OCI-LY1 (cell line): ENCODE results near the gene LSM10.

Experiments
- H2AFZ ChIP-seq: fragments of 200-600 bp; sonication (generic), shearing (Covaris generic); 2 replicates; pipeline ENCODE4 v1.6.0; 2014; ENCODE audit warnings: antibody characterized with exemption, mild to moderate bottlenecking, low read length
- H3F3A ChIP-seq: fragments of 200-600 bp; sonication (generic), shearing (Covaris generic); 2 replicates; pipeline ENCODE4 v1.6.0; 2014; ENCODE audit warnings: mild to moderate bottlenecking, antibody characterized with exemption, low read length, moderate library complexity; ENCODE audit not compliant: insufficient read depth
- H3K27ac ChIP-seq: fragments of 200-600 bp; sonication (generic); 2 replicates; pipeline ENCODE4 v1.5.1; 2014; ENCODE audit warnings: low read length, mixed run types, mild to moderate bottlenecking, low read depth; ENCODE audit not compliant: poor library complexity, severe bottlenecking
- H3K27me3 ChIP-seq: fragments of 200-600 bp; sonication (generic); 2 replicates; pipeline ENCODE4 v1.6.0; 2014; ENCODE audit warnings: antibody characterized with exemption, mild to moderate bottlenecking, low read length, moderate library complexity; ENCODE audit not compliant: insufficient read depth
- H3K36me3 ChIP-seq: fragments of 200-600 bp; sonication (generic); 2 replicates; pipeline ENCODE4 v1.6.1; 2014; ENCODE audit warnings: mild to moderate bottlenecking, antibody characterized with exemption, low read length, moderate library complexity, mixed read lengths; ENCODE audit not compliant: insufficient read depth
- H3K4me1 ChIP-seq: fragments of 200-600 bp; sonication (generic); 2 replicates; pipeline ENCODE4 v1.5.1; 2014; ENCODE audit warnings: mild to moderate bottlenecking, low read length, moderate library complexity; ENCODE audit not compliant: insufficient read depth, severe bottlenecking
- H3K4me2 ChIP-seq: fragments of 200-600 bp; sonication (generic), shearing (Covaris generic); 2 replicates; pipeline ENCODE4 v1.6.1; 2014; ENCODE audit warnings: low read length
- H3K4me3 ChIP-seq: fragments of 200-600 bp; sonication (generic); 2 replicates; pipeline ENCODE4 v1.5.1; 2014; ENCODE audit warnings: low read length, low read depth, mild to moderate bottlenecking, mixed read lengths; ENCODE audit not compliant: poor library complexity, severe bottlenecking
- H3K79me2 ChIP-seq: fragments of 200-600 bp; shearing (Covaris generic); 2 replicates; pipeline ENCODE4 v1.6.1; 2016; ENCODE audit warnings: mixed run types, low read length, mixed read lengths; ENCODE audit not compliant: insufficient read depth
- H3K9ac ChIP-seq: fragments of 200-600 bp; sonication (generic), shearing (Covaris generic); 2 replicates; pipeline ENCODE4 v1.6.1; 2014; ENCODE audit warnings: mild to moderate bottlenecking, low read length, mixed read lengths
- H3K9me2 ChIP-seq: fragments of 200-600 bp; sonication (generic), shearing (Covaris generic); 2 replicates; pipeline ENCODE4 v1.6.1; 2014; ENCODE audit warnings: low read depth, mild to moderate bottlenecking, low read length, mixed read lengths
- H3K9me3 ChIP-seq: fragments of 200-600 bp; shearing (Covaris generic); 2 replicates; pipeline ENCODE4 v1.6.1; 2014; ENCODE audit warnings: low read length, mixed read lengths
- H4K20me1 ChIP-seq: fragments of 200-600 bp; sonication (generic), shearing (Covaris generic); 2 replicates; pipeline ENCODE4 v1.6.0; 2016; ENCODE audit warnings: mild to moderate bottlenecking, low read length; ENCODE audit not compliant: insufficient read depth
- EZH2 ChIP-seq: fragments of 200-600 bp; sonication (generic), shearing (Covaris generic); IDR thresholded peaks from 2 replicates; pipeline ENCODE4 v1.8.0; 2017; ENCODE audit warnings: borderline replicate concordance, mixed run types, mild to moderate bottlenecking, antibody characterized with exemption, low read length, moderate library complexity, mixed read lengths
- TF ChIP-seq, protein P1 (sequence below): fragments of 200-600 bp; sonication (generic), shearing (Covaris generic); IDR thresholded peaks from 2 replicates; pipeline ENCODE4 v1.5.1; 2017; ENCODE audit warnings: mild to moderate bottlenecking, antibody characterized with exemption, low read length, moderate library complexity, mixed read lengths

Gene LSM10

DNA sequence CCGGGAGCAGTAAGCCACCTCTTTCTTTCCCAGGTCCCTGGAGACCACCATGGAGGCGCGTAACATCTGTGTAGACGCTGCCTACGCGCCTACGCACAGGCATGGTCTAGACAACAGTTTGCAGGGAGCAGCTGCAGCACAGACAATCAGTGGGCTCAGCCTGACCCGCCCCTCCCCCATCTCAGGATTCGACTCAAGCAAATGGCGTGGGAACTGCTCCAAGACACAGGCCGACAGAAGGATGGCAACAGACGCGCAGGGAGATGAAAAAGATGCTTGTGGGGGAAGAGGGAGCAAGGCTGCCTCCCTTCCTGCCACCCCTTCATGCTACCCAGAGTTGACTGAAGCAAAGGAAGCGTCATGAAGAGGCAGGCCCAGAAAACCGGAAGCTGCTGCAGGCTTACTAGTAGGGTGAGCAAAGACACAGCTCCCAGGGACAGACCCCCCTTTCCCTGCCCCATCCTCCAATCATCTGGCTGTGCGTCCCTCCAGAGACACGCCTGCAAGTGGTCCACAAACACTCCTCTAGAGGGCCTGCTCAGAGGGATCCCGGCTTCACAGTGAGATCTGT, 31.5 kb downstream of the LSM10 start:
- Histone ChIP-seq H3K9me2 (no peaks in the 10 kb centered on the region), H3K27me3 (no peaks in the 10 kb centered on the region), H3K27ac (no peak overlapping the region), H3K36me3 (peaks cover 50% of the 10 kb centered on the region; the same call in 1 of the 2 replicates), H3F3A (0 out of 2 replicates have a peak, but pooled peaks cover 7% of the 10 kb centered on the region), H3K4me1 (peaks cover 22% of the 10 kb centered on the region), H3K9me3 (no peaks in the 10 kb centered on the region), H3K79me2 (peaks cover 12% of the 10 kb centered on the region), H3K9ac (no peak overlapping the region), H2AFZ (no peak overlapping the region), H4K20me1 (no peaks in the 10 kb centered on the region), H3K4me2 (no peak overlapping the region), H3K4me3 (no peak overlapping the region)
- TF ChIP-seq EZH2: no peak
- TF ChIP-seq, protein P1, sequence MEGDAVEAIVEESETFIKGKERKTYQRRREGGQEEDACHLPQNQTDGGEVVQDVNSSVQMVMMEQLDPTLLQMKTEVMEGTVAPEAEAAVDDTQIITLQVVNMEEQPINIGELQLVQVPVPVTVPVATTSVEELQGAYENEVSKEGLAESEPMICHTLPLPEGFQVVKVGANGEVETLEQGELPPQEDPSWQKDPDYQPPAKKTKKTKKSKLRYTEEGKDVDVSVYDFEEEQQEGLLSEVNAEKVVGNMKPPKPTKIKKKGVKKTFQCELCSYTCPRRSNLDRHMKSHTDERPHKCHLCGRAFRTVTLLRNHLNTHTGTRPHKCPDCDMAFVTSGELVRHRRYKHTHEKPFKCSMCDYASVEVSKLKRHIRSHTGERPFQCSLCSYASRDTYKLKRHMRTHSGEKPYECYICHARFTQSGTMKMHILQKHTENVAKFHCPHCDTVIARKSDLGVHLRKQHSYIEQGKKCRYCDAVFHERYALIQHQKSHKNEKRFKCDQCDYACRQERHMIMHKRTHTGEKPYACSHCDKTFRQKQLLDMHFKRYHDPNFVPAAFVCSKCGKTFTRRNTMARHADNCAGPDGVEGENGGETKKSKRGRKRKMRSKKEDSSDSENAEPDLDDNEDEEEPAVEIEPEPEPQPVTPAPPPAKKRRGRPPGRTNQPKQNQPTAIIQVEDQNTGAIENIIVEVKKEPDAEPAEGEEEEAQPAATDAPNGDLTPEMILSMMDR: no peak

DNA sequence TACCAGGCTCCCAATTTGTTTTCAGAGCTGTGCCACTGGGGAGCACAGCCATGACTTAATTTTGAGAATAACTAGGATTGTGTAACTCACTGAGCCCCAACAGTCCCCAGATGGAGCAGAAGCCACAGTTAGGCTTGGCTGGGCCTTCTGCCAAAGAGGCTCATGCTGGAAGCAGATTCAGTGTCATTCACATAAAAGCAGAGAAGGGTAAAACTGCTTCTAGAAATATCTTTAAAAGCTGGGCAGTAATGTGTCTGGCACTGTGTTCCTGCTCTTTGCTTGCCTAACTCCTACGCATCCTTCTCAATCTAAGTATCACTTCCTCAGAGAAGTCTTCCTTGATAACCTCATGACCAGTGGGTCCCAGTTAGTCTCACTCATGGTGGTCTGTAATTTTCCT, 32.3 kb downstream of the LSM10 start:
- Histone ChIP-seq H3K9ac (no peak overlapping the region), H3K36me3 (peaks cover 50% of the 10 kb centered on the region; the same call in 1 of the 2 replicates), H3K79me2 (peaks cover 12% of the 10 kb centered on the region), H2AFZ (no peak overlapping the region), H3F3A (0 out of 2 replicates have a peak, but pooled peaks cover 4% of the 10 kb centered on the region), H3K4me1 (peaks cover 21% of the 10 kb centered on the region), H3K4me3 (no peak overlapping the region), H3K27me3 (no peaks in the 10 kb centered on the region), H3K9me3 (no peaks in the 10 kb centered on the region), H4K20me1 (no peaks in the 10 kb centered on the region), H3K9me2 (no peaks in the 10 kb centered on the region), H3K4me2 (no peak overlapping the region), H3K27ac (no peak overlapping the region)
- TF ChIP-seq EZH2: no peak
- TF ChIP-seq, protein P1: no peak

DNA sequence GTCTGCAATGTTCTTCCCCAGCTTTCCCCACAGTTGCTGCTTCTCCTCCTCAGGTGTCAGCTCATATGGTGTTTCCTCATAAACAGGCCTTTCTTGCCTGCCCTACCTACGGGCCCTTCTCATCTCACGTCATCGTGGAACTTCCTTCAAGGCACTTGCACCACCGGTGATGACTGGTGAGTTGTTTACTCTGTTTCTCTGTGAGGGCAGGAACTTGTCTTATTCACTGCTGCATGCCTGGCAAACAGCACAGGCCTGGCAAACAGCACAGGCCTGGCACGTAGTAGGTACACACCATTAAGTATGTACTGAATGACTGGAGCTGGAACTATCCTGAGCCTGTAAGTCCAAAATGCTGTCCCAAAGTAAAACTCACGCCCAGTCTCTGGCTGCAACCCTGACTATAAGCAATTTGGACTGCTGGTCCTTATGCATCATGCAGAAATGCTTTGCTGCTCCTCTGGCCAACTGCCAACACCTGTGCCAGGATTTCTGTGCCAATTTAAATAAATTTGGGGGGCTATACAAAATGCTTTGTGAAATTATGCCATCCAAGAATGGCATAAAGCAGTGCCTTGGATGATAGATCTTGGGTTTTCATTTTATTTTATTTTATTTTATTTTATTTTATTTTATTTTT, 37.7 kb downstream of the LSM10 start:
- H3K27me3 ChIP-seq: no peaks in the 10 kb centered on the region
- peak overlapping the region; percentile 71 for H3K27ac ChIP-seq
- no peak overlapping the region for H3K4me3 ChIP-seq
- H3K79me2 ChIP-seq: no peaks in the 10 kb centered on the region
- H2AFZ ChIP-seq: no peak overlapping the region
- no peaks in the 10 kb centered on the region for H3K9me2 ChIP-seq
- H3K4me2 ChIP-seq: no peak overlapping the region; the same call in 1 of the 2 replicates
- H3K9me3 ChIP-seq: no peaks in the 10 kb centered on the region
- H3K4me1 ChIP-seq: peaks cover 20% of the 10 kb centered on the region
- H3K36me3 ChIP-seq: peaks cover 41% of the 10 kb centered on the region; the same call in 1 of the 2 replicates
- TF ChIP-seq EZH2: no peak
- TF ChIP-seq, protein P1: no peak
- H3F3A ChIP-seq: no peaks in the 10 kb centered on the region
- H3K9ac ChIP-seq: no peak overlapping the region; the same call in 1 of the 2 replicates
- no peaks in the 10 kb centered on the region for H4K20me1 ChIP-seq
